HG02678 (cell line): ENCODE measurements around the gene PCBP3.

Experiments
- ATAC-seq: cut with Tn5 transposase; IDR thresholded peaks from one replicate; pipeline ENCODE4 v1.9.1; 2021; ENCODE audit warnings: mild to moderate bottlenecking, moderate library complexity; ENCODE audit not compliant: unreplicated experiment

The PCBP3 gene

DNA sequence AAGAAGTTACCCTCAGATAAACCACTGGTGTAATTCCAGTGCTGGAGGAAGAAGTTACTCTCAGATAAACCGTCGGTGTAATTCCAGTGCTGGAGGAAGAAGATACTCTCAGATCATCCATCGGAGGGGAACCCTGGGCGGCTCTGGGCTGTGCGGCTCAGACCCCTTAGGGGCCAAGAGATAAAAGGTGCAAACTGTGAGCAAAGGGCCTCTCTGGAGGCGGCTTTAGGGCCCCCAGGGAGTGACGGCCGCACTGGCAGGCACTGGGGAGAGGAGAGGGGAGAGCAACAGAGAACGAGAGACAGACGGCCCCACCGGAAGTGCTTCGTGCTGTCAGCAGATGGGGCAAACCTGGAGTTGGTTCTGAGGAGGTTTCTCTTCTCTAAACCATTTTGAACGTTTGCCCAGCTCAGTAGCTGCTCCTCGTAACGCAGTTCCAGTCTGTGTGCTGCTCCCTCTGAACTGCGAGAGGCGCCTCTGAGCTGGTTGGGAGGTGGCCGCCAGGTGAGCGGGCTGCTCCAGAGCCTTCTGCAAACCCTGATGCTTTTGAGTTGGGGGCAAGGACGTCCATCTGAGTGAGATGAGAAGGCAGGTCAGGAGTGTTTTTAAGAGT, 275.4 kb downstream of the PCBP3 start:
- no peak for ATAC-seq

DNA sequence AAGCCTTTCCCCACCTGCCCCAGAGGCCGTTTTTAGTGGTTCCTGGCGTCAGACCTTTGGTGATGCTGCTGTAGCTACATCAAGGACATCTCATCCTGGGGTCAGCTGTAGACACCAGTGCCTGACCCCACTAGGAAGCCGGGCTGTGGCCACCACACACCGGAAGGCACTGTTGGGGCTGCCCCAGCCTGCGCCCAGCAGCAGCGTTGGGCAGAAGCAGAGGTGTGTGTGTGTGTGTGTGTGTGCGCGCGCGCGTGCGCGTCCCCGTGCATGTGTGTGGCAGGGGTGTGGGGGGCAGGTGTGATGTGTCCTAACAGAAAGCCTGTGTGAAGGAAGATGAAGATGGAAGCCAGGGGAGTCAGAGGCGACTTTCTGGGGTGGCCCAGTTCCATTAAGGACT, 276.1 kb downstream of the PCBP3 start:
- ATAC-seq, result no peak

DNA sequence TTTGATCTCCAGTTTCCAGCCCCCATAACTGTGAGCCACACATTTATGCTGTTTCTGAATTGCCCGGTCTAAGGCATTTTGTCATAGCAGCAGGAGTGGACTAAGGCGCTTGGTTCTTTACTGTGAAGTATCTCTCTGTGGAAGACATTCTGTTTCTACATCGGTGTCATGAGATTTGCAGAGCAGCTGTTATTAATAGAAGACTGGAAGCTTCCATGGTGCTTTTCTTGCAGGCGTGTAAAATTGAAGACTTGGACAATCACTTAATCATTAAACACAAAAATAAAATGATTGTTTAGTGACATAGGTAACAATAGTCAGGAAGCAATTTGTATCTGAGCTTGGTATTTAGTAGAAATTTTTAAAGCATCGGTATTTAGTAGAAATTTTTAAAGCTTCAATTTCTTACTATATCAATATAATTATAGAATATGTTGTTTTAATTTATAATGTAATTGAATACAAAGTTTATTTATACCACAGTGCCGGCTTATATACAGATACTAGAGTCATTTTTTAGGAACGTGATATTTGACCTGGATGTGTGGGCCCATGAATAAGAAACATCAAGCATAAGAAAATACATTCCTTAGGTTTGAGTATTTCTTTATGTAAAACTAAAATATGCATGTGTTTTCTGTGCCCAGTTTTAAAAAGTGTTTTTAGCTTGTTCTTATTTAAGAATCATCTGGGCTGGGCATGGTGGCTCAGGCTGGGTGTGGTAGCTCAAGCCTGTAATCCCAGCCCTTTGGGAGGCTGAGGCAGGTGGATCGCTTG, 277.5 kb downstream of the PCBP3 start:
- no peak for ATAC-seq

DNA sequence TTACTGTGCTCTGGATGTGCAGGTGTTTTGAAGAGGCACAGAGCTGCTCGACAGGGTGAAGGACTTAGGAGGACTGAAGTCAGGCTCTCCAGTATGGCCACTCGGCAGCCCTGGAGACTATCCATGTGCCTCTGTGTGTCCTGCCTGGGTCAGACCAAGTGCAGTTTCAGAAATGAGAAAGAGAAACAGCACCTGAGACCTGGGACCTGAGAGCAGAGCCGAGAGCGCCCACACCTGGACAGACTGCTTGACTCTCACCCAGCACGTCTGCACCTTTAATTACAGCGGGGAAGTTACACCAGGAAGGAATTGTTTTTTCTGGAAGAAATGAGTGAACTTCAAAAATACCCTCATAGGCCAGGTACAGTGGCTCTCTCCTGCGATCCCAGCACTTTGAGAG, 278.4 kb downstream of the PCBP3 start:
- no peak for ATAC-seq

DNA sequence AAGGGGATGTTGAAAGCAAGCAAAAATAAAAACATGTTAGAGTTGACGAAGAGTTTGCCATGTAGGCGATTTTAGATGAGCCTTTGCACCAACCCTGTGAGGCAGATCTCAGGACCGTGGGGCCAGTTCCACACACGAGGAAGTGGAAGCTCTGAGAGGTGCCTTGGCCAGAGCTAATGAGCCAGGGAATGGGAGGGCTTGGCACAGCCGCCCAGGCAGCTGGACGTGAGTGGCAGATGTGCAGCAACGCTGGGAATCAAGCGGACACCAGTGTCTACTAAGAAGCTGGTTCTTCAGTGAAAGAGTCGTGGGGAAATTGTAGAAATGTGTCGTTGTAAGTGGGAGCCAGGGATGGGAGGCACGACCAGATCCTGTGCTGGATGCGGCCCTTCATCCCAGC, 279.1 kb downstream of the PCBP3 start:
- ATAC-seq, result no peak

DNA sequence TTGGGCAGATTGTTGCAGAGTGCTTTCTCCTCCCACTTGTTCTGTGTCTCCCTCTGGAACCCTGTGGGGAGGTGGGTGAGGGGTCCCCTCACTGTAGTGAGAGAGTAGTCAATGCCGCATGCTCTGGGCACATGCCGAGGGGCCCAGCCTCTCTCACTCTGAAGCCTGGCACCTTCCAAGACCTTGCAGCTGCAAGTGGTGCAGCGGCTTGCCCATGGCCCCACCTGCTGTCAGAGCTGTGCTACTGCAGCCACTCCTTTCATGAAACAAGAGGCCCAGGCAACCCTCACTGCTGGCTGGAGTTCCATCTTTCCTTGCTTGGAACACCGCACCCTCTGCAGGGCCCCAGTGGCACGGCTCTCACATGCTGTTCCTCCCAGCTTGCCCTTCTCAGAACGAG, 279.6 kb downstream of the PCBP3 start:
- ATAC-seq, result no peak

DNA sequence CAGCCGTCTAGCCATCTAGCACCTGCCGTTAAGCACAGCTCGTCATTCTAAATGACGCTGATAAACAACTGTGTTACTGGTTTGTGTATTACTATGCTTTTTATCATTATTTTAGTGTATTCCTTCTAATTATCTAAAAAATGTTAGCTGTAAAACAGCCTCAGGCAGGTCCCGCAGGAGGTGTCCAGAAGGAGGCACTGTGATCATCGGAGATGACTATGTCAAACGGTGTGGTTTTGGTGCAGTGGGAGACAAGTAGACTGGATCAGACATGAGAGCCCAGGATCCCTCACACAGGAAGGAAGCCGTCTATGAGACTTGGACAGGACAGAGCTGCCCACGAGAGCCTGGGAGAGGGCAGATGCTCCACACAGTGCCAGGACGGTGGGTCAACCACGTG, 282.8 kb downstream of the PCBP3 start:
- ATAC-seq, result no peak

DNA sequence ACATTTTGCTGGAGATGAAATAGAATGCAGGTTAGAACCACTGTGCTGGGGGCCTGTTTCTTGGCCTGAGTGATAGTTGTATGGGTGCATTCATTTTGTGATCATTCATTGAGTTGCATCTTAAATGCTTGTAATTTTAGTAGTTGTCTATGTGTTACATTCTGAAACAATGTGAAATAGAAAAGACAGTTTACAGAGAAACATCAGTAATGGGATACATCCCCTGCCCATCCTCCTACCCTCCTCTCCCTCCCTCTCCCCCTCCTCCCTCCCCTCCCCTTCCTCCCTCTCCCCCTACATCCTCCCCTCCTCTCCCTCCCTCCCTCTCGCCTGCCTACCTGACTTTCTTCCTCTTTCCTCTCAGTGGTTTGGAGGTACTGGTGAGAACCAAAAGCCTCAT, 283.5 kb downstream of the PCBP3 start:
- ATAC-seq, result no peak

DNA sequence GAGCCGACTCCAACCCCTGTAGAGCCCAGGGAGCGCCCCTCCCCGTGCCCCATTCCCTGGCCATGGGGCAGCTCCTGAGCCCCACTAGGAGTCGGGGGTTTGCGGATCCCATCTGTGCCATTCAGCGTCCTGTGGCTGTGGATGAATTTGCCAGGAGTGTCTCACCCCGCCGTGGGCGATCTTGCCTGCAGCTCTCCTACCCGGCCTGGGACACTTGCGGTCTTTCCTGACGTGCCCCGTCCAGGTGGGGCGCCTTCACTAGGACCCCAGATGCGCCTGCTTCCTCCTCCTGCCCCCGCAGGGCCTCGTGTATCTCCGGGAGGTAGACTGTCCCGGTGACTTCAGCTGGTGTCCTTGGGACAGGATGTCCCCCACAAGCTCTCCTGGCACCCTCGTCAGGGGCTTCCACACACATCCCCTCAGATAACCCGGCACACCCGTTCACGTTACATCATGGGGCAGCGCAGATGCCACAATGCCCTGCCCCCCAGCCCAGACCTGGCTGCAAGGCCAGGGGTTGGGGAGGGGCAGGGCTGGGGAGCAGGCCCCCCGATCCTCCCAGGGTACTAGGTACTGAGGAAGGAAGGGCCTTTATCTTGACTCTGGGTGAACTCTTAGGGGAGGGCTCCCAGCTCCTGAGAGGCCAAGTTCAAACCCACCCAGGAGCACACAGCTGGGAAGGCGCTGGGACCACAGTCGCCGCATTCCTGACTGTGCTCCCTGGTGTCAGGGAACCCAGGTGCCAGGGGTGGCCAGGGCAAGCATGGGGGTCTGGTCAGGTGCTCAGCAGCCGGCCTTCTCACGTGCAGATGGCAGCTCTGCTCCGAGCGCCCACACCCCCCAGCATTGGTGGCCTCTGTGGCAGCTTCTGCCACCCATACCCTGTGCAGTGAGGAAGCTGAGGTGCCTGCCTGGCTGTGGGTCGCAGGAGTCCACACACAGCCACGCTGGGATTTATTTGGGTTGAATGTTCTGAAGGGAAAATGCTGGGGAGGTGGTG, 284.6 kb downstream of the PCBP3 start:
- no peak for ATAC-seq

DNA sequence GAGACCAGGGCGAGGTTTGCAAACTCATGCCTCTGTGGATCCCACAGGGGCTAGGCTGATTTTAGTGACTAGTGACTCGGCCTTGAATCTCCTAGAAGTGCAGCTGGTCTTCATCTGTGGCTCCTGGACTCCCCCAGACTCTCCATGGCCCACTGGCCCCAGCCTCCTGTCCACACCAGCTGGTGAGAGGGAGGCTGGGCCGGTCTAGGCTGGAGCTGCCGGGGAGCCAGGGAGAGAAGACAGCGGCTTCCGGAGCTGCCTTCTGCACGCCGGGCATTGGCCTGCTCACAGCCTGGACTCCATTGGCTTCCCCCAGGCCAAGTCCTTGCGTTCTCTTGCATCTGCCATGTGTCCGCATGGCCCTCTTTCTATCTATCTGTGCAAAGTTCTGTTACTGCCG, 285.9 kb downstream of the PCBP3 start:
- no peak for ATAC-seq

DNA sequence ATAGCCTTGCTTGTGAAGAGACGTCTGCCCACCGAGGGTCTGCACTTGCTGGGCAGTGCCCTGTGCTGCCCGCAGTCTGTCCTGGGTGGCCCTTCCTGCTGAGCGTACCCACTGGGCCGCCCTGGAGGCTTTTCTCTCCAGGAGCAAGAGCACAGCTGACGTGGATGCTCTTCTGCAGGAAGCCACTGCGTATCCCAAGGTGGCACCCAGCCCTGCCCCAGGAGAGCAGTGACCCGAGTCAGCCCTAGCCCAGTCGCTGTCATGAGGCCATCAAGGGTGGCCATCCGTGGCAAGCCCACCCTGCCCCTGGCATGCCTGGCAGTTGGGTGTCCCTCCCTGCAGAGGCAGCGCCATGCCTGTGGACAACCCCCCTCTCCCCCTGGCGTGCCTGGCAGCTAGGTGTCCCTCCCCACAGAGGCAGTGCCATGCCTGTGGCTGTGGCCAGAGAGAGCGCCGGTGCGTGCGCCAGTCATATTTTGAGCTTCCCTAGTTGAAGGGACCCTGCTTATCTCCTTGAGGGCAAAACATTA, 286.8 kb downstream of the PCBP3 start:
- ATAC-seq, result no peak

DNA sequence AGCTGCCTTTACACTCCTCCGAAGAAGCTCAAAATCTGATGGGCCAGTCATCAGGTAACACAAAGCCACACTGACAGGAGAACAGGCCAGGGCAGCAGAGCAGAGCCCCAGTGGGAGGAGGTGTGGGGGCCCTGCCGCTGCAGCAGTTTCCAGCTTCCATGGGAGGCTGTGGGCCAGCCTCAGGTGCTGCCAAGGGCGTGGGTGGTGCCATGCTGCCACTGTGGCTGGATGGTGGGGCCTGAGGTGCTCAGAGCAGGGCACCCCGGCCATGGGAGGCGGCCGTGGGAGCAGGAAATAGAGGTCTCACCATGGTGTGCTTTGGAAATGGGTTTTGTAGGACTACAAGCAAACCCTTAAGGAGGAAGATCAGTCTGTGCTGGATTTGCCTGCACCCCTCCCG, 287.3 kb downstream of the PCBP3 start:
- ATAC-seq, result no peak

DNA sequence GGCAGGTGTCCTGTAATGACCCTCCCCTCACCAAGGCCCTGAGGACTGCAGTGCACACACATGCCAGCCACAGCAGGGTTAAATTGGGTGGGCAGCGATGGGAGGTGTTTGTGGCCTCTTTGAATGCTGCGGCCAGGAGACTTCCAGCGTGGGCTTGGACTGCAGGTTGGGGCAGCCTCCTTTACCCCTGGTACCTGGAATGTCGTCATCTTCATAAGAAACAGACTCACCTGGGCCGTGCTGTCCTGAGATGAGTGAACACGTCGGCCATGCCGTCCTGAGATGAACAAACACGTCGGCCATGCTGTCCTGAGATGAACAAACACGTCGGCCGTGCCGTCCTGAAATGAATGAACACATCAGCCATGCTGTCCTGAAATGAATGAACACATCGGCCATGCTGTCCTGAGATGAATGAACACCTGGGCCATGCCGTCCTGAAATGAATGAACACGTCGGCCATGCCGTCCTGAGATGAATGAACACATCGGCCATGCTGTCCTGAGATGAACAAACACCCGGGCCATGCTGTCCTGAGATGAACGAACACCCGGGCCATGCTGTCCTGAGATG, 288.0 kb downstream of the PCBP3 start:
- no peak for ATAC-seq

DNA sequence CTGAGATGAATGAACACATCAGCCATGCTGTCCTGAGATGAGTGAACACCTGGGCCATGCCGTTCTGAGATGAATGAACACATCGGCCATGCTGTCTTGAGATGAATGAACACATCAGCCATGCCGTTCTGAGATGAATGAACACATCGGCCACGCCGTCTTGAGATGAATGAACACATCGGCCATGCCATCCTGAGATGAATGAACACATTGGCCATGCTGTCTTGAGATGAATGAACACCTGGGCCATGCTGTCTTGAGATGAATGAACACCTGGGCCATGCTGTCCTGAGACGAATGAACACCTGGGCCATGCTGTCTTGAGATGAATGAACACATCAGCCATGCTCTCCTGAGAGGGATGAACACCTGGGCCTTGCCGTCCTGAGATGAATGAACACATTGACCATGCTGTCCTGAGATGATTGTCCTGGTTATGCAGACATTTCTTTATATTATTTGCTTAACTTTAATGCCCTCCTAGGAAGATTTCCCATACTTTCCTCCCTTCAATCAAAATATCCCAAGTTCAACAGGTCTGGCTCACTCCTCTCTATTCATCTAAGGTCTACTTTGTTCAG, 289.5 kb downstream of the PCBP3 start:
- no peak for ATAC-seq

DNA sequence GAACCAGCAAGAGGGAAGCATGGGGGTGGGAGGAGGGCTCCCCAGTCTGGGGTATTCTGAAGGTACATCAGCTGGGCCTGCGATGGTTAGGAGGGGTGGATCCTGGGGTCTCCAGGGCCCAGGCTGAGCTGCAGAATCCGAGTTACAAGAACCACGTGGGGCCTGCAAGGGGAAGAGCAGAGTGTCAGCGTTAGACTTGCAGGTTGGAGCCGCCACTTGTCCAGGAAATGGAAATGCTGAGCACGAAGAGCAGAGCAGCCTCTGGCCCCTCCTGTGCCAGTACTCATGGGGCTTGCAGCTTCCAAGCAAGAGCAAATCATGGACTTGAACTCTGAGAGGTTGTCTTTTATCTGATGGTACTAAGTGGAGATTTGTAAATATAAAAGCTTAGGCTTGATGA, 290.6 kb downstream of the PCBP3 start:
- ATAC-seq, result no peak

DNA sequence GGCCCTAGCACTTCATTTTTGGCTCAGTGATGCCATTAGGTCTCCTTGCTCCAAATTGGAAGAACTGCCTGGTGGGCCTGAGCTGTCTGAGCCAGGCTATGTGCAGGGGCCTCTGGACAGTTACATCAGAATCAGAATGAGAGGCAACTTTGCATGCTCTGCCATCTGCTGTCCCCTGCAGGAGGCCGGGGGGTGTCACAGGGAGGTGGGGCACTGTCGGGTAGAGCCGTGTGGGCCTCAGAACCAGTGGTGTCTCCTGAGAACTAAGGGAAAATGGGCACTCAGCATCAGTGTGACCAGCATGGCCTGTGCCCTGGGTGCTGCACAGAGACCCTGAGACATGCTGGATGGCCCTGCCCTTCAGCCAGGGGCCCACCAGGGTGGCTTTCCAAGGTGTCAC, 291.0 kb downstream of the PCBP3 start:
- no peak for ATAC-seq

DNA sequence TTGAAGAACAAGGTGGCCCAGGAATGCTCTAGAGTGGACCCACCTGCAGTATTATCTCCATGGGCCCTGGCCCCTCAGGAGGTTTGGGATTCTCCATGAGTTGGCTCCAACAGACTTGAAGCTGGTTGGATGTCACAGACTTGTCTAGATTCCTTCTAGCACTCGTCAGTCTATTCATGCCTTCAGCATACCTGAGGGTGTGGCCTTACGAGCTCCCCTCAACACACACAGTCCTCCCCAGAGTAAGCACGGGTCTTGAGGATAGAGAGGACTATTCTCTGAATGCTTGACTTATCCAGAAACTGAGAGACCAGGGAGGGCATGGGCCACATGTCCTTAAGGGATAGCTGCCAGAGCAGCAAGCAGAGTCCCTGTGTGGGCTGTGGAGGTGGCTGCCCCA, 292.1 kb downstream of the PCBP3 start:
- no peak for ATAC-seq

DNA sequence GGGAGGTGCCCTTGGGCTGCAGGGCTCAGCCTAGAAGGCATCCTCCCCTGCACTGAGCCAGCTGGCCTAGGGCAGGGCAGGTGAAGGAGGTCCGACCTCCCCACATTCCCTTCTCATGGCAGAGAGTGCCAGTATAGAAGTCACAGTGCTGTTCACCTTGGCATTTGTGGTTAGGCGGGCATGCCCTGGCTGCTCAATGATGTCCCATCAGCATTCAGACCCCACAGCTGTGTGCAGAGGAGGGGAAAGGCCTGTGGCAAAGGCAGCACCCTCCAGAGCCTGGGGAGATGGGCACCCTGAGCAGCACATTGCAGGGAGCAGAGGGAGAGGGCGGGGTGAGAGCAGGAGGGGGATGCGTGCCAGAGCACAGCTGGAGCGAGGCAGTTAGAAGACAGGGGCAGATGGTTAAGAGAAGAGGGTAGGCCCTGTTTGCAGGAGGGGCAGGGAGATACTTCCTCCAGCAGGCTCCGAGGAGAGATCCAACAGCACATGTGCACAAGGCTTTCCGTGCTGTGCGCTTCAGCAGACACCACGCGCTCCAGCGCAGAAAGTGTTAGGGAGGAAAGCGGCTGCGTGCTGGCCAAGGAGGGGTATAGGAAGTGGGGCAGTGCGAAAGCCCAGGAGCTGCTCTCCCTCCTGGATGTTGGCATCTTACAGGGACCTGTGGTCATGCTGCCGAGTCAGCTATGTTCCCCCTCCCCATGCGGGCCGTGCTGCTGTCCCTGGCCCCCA, 294.4 kb downstream of the PCBP3 start:
- ATAC-seq, result no peak

DNA sequence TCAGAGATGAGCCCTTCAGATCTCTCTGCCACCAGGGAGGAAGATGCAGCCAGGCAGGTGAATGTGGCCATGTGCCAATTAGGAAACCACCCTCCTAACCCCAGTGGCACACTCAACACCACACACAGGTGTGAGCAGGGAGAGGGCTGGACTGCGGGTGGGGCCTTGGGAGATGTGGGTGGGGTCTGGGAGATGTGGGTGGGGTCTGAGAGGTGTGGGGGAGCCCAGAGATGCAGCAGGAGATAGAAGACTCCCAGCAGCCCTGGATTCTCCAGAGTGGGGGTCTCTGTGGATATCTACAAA, 294.9 kb downstream of the PCBP3 start:
- no peak for ATAC-seq

DNA sequence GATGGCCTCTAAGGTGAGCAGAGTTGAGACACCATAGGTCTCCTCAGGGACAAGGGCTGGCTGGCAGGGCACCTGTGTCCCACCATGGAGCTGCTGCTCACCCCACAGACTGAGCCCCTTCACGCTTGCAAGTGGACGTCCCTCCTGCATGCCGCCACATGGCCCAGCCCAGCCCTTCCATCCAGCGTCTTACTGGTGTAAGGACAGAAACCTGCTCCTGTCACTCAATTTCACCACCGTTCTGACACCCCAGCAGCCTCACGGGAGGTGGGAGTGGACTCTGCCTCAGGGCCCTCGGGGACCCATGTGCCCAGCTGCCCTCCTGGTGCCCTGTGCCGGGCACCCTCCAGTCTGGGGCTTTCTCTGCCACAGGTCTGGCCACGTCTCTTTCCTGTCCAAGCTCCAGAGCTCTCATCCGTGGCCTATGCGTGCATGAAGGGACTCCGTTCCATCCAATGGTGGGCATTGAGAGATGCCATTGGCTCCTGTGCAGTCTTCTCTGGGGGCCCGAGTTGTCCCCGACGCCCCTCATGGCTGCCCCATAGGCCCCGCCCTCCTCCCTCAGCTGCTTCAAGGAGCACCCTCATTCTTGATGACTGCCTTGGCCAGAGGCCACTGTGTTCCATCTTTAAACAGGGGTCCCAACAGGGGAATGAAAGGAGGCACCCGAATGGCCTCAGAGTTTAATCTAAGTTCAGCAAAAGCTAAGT, 295.4 kb downstream of the PCBP3 start:
- ATAC-seq, result no peak
